SK-N-SH treated with all-trans-retinoic acid at 6 μM for 48 hours (cell line): ENCODE data around the gene ENHO.

ENCODE experiments used
- ATAC-seq: fragments of 200-7000 bp; cut with Tn5 transposase; 3 replicates; pipeline ENCODE4 v1.9.1; 2020; ENCODE audit warnings: mild to moderate bottlenecking, moderate library complexity
- ARNTL ChIP-seq: fragments of 450-650 bp; formaldehyde crosslinking; IDR thresholded peaks from 2 replicates; pipeline ENCODE4 v1.5.0; 2020; ENCODE audit warnings: low read depth, mild to moderate bottlenecking, moderate library complexity, borderline replicate concordance
- CREB5 ChIP-seq: fragments of 250-450 bp; sonication (Bioruptor Pico); IDR thresholded peaks from 2 replicates; pipeline ENCODE4 v1.5.1; 2020; ENCODE audit warnings: low read depth, mild to moderate bottlenecking, moderate library complexity
- CSDC2 ChIP-seq: fragments of 250-450 bp; sonication (Bioruptor Pico); IDR thresholded peaks from 2 replicates; pipeline ENCODE4 v1.5.0; 2020; ENCODE audit warnings: mild to moderate bottlenecking, moderate library complexity
- CSRNP3 ChIP-seq: fragments of 250-450 bp; sonication (Bioruptor Pico); IDR thresholded peaks from 2 replicates; pipeline ENCODE4 v1.5.1; 2021; ENCODE audit warnings: mild to moderate bottlenecking, moderate library complexity
- ESRRG ChIP-seq: fragments of 250-450 bp; sonication (Bioruptor Pico); IDR thresholded peaks from 2 replicates; pipeline ENCODE4 v1.6.1; 2021; ENCODE audit warnings: mild to moderate bottlenecking
- GLIS3 ChIP-seq: fragments of 250-450 bp; sonication (Bioruptor Pico); IDR thresholded peaks from 2 replicates; pipeline ENCODE4 v1.5.0; 2020; ENCODE audit warnings: mild to moderate bottlenecking, moderate library complexity
- ISL1 ChIP-seq: fragments of 250-450 bp; sonication (Bioruptor Pico); IDR thresholded peaks from 2 replicates; pipeline ENCODE4 v2.1.2; 2022; ENCODE audit warnings: mild to moderate bottlenecking, moderate library complexity
- OSR1 ChIP-seq: fragments of 250-450 bp; sonication (Bioruptor Pico); IDR thresholded peaks from 2 replicates; pipeline ENCODE4 v1.8.0; 2022; ENCODE audit warnings: moderate library complexity, mild to moderate bottlenecking, inconsistent platforms
- RARB ChIP-seq: fragments of 250-450 bp; sonication (Bioruptor Pico); IDR thresholded peaks from 2 replicates; pipeline ENCODE4 v1.8.0; 2021; ENCODE audit warnings: mild to moderate bottlenecking, moderate library complexity
- SNAI2 ChIP-seq: fragments of 250-450 bp; sonication (Bioruptor Pico); IDR thresholded peaks from 2 replicates; pipeline ENCODE4 v1.5.0; 2020; ENCODE audit warnings: mild to moderate bottlenecking, moderate library complexity
- TCF4 ChIP-seq: fragments of 250-450 bp; sonication (Bioruptor Pico); IDR thresholded peaks from 2 replicates; pipeline ENCODE4 v1.8.0; 2021; ENCODE audit warnings: mild to moderate bottlenecking, moderate library complexity, borderline replicate concordance
- TOX ChIP-seq: fragments of 250-450 bp; sonication (Bioruptor Pico); IDR thresholded peaks from 2 replicates; pipeline ENCODE4 v1.8.0; 2021; ENCODE audit warnings: mild to moderate bottlenecking, moderate library complexity, borderline replicate concordance
- TSHZ2 ChIP-seq: fragments of 250-450 bp; sonication (Bioruptor Pico); IDR thresholded peaks from 2 replicates; pipeline ENCODE4 v1.5.0; 2020; ENCODE audit warnings: mild to moderate bottlenecking, moderate library complexity
- ZC3H10 ChIP-seq: fragments of 250-450 bp; sonication (Bioruptor Pico); IDR thresholded peaks from 2 replicates; pipeline ENCODE4 v1.5.1; 2021; ENCODE audit warnings: mild to moderate bottlenecking, moderate library complexity
- ZFP3 ChIP-seq: fragments of 250-450 bp; sonication (Bioruptor Pico); IDR thresholded peaks from 2 replicates; pipeline ENCODE4 v1.5.0; 2020; ENCODE audit warnings: mild to moderate bottlenecking, moderate library complexity
- ZFP30 ChIP-seq: fragments of 450-650 bp; formaldehyde crosslinking; IDR thresholded peaks from 2 replicates; pipeline ENCODE4 v1.5.0; 2022; ENCODE audit warnings: mild to moderate bottlenecking, moderate library complexity
- ZNF70 ChIP-seq: fragments of 450-650 bp; formaldehyde crosslinking; IDR thresholded peaks from 2 replicates; pipeline ENCODE4 v1.5.0; 2020; ENCODE audit warnings: mild to moderate bottlenecking, moderate library complexity
- ZNF8 ChIP-seq: fragments of 450-650 bp; formaldehyde crosslinking; IDR thresholded peaks from 2 replicates; pipeline ENCODE4 v1.5.0; 2020; ENCODE audit warnings: mild to moderate bottlenecking, moderate library complexity
- TF ChIP-seq, protein P1 (sequence below): fragments of 250-450 bp; sonication (Bioruptor Pico); IDR thresholded peaks from 2 replicates; pipeline ENCODE4 v1.8.0; 2021; ENCODE audit warnings: low read depth, mild to moderate bottlenecking, moderate library complexity, borderline replicate concordance
- TF ChIP-seq, protein P2 (sequence below): fragments of 250-450 bp; sonication (Bioruptor Pico); IDR thresholded peaks from 2 replicates; pipeline ENCODE4 v1.8.0; 2020; ENCODE audit warnings: mild to moderate bottlenecking, moderate library complexity, borderline replicate concordance

Gene ENHO

GRCh38 chr9:34515959-34516358 lies 6.8 kb downstream of the ENHO start (continued):
- TF ChIP-seq TSHZ2 (CRISPR knock-in tag) (no peak), ARNTL (no peak), ZNF70 (no peak), ZFP3 (CRISPR knock-in tag) (no peak), ZC3H10 (CRISPR knock-in tag) (no peak)

DNA sequence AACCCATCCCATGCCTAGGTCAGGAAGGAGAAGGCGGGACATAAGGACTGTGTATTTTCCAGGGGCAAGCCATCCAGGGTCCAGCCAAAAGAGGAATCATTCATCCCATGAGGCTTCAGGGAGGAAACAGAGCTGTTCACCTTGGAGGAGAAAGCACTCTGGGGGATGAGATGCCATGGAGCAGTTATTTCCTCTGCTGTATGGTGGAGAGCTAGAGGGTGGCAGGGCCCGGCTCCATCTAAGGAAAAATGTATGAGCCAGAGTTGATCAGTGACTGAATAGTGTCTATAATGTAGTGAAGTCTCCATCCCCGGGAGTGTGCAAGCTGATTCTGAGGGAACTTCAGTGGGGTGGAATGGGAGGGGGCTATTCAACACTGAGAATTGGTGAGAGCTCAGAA lies 8.0 kb downstream of the ENHO start:
- ATAC-seq: no peak
- TF ChIP-seq ZNF70: no peak
- TF ChIP-seq RARB: no peak
- no peak for TF ChIP-seq CREB5 (CRISPR knock-in tag)
- TF ChIP-seq ISL1 (CRISPR knock-in tag): no peak
- no peak for TF ChIP-seq ARNTL
- TF ChIP-seq CSDC2: no peak
- TF ChIP-seq TCF4 (CRISPR knock-in tag): no peak
- TF ChIP-seq, protein P1, sequence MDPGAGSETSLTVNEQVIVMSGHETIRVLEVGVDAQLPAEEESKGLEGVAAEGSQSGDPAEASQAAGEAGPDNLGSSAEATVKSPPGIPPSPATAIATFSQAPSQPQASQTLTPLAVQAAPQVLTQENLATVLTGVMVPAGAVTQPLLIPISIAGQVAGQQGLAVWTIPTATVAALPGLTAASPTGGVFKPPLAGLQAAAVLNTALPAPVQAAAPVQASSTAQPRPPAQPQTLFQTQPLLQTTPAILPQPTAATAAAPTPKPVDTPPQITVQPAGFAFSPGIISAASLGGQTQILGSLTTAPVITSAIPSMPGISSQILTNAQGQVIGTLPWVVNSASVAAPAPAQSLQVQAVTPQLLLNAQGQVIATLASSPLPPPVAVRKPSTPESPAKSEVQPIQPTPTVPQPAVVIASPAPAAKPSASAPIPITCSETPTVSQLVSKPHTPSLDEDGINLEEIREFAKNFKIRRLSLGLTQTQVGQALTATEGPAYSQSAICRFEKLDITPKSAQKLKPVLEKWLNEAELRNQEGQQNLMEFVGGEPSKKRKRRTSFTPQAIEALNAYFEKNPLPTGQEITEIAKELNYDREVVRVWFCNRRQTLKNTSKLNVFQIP: no peak
- no peak for TF ChIP-seq GLIS3 (CRISPR knock-in tag)
- TF ChIP-seq, protein P2, sequence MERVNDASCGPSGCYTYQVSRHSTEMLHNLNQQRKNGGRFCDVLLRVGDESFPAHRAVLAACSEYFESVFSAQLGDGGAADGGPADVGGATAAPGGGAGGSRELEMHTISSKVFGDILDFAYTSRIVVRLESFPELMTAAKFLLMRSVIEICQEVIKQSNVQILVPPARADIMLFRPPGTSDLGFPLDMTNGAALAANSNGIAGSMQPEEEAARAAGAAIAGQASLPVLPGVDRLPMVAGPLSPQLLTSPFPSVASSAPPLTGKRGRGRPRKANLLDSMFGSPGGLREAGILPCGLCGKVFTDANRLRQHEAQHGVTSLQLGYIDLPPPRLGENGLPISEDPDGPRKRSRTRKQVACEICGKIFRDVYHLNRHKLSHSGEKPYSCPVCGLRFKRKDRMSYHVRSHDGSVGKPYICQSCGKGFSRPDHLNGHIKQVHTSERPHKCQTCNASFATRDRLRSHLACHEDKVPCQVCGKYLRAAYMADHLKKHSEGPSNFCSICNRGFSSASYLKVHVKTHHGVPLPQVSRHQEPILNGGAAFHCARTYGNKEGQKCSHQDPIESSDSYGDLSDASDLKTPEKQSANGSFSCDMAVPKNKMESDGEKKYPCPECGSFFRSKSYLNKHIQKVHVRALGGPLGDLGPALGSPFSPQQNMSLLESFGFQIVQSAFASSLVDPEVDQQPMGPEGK (CRISPR knock-in tag): no peak
- TF ChIP-seq ZFP30 (CRISPR knock-in tag): no peak
- TF ChIP-seq ZNF8 (CRISPR knock-in tag): no peak
- no peak for TF ChIP-seq CSRNP3

DNA sequence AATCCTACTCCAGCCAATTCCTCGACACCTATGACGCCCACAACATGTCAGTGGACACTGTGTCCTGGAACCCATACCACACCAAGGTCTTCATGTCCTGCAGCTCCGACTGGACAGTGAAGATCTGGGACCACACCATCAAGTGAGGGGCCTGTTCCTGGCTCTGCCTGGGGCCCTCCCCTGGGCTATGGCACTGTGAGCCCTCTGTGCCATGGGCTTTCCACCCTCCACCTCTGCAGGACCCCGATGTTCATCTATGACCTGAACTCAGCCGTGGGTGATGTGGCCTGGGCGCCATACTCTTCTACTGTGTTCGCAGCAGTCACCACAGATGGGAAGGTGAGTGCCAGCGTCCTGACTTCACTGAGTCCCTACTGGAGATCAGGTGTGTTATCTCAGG lies 8.4 kb downstream of the ENHO start:
- ATAC-seq: no peak
- no peak for TF ChIP-seq SNAI2 (CRISPR knock-in tag)
- TF ChIP-seq CSDC2: no peak
- TF ChIP-seq, protein P1: no peak
- TF ChIP-seq ISL1 (CRISPR knock-in tag): no peak
- TF ChIP-seq ARNTL: no peak
- no peak for TF ChIP-seq TOX (CRISPR knock-in tag)
- TF ChIP-seq TSHZ2 (CRISPR knock-in tag): no peak
- no peak for TF ChIP-seq OSR1 (CRISPR knock-in tag)
- TF ChIP-seq RARB: no peak
- TF ChIP-seq ESRRG: no peak
- TF ChIP-seq TCF4 (CRISPR knock-in tag): no peak
- no peak for TF ChIP-seq CREB5 (CRISPR knock-in tag)
- TF ChIP-seq CSRNP3: no peak
- TF ChIP-seq, all 23 proteins: peak for 0
